ENCODE measurements around the gene DNAJC21.

Gene DNAJC21

GRCh38 chr5:34929134-34929719 lies at the start of gene DNAJC21:
TSS of gene DNAJC21 (plus strand) at chr5:34929559. CDS start at chr5:34929820, 261 bp downstream.
- in situ Hi-C loops (cut with MboI; ENCODE audit: low sequenced_read_pairs): no loop called here

DNA sequence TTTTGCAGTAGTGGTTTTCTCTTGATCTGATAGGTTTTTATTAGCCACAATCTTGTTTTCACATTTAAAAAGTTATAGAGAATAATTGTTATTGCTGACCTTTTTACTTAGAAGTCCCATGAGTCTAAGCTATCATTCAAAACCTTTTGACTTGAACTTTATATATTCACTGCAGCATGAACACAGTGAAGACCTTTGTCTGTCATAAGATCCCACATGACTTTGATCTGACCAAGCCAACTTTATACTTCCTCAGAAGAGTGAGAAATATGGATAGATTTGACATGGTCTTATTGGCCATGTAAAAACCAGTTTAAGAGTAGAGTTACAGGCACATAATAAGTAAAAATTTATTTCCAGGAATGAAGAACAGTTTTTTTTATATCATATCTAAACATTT lies 48.1 kb upstream of the DNAJC21 start:
- in situ Hi-C loops (cut with MboI; ENCODE audit: low sequenced_read_pairs): loop anchor here (25.0 kb wide), 1 partner anchor 394 kb away; no protein-coding TSS in a partner anchor

GRCh38 chr5:34886392-34887119 lies 42.8 kb upstream of the DNAJC21 start:
- in situ Hi-C loops (cut with MboI; ENCODE audit: low sequenced_read_pairs): loop anchor here (25.0 kb wide), 1 partner anchor 399 kb away; no protein-coding TSS in a partner anchor

DNA sequence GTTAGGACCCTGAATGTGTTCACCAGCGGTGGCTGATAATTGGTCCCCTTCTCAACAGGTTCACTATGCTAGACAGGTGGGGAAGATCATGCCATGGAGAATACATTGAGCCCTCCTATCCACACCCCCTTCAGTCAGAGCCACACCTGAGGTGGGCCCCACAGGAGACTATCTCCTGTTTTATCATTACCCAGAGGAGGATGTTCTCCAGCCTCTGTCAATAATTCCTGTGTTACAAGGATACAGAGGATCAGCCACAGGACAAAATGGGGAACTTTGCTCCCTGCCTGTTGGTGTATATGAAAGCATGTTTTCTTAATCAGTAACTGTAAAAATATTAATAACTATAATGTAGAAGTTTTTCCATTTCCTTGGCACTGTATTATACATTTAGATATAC lies 40.0 kb upstream of the DNAJC21 start:
- in situ Hi-C loops (cut with MboI; ENCODE audit: low sequenced_read_pairs): loop anchor here (25.0 kb wide), 1 partner anchor 402 kb away; no protein-coding TSS in a partner anchor

DNA sequence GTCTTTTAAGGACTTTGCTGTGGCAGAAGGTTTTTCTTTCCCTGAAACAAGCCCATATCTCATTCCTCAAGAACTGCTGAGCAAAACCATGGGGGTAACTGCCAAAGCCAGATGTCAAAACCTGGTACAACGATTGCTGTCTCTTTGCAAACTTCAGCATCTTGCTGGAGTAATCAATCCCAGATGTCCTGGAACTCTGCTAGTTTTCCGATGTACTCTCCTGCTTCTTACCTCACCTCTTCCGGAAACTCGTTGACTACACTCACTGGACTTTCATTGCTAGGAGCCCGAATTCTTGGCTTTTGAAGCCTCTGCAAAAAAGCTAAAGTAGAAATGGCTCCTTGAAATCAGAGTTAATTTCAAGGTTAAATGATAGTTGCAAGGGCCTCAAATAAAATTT lies 37.4 kb upstream of the DNAJC21 start:
- in situ Hi-C loops (cut with MboI; ENCODE audit: low sequenced_read_pairs): loop anchor here (25.0 kb wide), 1 partner anchor 405 kb away; no protein-coding TSS in a partner anchor

DNA sequence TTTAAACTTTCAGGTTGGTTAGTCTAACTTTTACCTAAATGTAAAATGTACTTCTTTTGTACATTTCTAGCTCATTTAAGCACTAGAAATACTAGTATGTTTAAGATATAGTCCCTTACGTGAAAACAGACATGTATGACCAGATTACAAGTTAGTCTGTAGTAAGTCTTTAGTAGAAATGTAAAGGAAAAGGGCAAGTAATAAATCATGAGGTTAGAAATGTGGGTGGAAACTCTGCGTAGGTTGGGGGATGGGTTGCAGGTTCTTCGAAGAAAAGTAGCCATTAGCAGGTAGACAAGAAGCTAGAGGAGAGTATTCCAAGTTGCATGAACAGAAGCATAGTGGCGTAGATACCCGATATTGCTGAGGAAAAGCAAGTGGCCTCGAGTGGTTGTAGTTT lies 36.9 kb upstream of the DNAJC21 start:
- in situ Hi-C loops (cut with MboI; ENCODE audit: low sequenced_read_pairs): loop anchor here (25.0 kb wide), 1 partner anchor 405 kb away; no protein-coding TSS in a partner anchor

- in situ Hi-C loops (cut with MboI; ENCODE audit: low sequenced_read_pairs): loop anchor here (25.0 kb wide), 1 partner anchor 407 kb away; no protein-coding TSS in a partner anchor
Measured at GRCh38 chr5:34894716-34895115, 34.6 kb upstream of the DNAJC21 start.

DNA sequence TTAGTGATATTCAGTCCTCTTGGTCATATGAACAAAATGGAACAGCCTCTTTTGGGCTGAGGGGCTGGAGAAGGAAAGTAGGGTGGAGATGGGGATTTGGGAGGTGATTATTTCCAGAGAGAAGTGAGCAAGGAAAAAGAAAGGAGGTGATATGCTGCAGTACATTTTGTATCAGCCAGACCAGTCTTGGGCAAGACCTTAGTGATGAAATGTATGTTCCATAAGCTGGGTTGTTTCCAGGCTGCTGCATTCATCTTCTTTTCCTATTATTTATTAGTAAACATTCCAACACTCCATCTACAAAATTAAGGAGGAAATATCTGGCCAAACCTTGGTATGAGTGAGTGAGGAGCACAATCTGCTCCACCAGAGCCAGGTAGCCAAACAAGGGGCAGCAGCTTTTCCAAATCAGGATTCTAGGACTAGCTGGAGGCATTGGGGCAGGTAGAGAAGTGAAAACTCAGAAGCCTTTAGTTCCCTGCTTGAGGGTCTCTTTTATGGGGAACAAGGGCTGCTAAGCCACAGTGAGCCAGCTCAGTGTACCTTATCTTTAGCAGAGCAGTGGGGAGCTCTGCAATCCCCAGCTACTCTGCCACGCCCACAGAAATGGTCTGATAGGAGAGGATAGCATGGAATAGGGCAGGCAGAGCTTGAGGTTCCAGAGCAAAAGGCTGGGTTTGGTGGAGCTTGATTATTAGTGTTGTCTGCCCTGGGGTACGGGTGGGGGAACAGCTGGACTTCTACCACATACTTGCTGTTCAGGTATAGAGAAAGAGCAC lies 33.5 kb upstream of the DNAJC21 start:
- in situ Hi-C loops (cut with MboI; ENCODE audit: low sequenced_read_pairs): loop anchor here (25.0 kb wide), 1 partner anchor 409 kb away; no protein-coding TSS in a partner anchor

GRCh38 chr5:34897646-34898045 lies 31.7 kb upstream of the DNAJC21 start:
- in situ Hi-C loops (cut with MboI; ENCODE audit: low sequenced_read_pairs): loop anchor here (25.0 kb wide), 1 partner anchor 410 kb away; no protein-coding TSS in a partner anchor

DNA sequence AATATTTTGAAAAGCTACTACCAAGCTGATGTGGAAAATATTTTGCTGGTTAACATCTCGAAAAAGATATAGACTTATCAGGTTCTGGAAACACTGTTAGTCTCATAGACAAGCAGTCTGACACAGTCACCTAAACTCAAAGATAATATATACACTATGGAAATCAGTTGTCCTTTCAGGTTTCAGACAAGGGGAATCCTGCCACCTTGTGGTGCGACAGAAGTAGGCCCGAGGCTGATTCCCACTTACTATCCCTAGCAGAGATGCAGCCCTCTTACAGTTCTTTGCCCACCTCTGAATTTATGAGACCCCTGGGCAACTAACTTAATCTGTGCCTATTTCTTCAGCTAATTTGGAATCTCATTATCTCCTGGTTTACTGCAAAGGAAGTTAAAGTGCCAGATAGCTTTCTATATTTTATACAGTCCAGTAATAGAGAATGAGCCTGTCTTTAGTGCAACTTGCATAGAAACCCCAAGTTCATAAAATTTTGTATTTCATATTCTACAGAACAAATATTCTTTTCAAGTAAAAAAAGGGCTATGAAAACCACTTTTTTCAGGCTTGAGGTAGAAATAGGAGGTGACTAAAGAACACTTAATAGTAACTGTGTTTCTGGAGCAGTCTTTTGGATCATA lies 31.0 kb upstream of the DNAJC21 start:
- in situ Hi-C loops (cut with MboI; ENCODE audit: low sequenced_read_pairs): loop anchor here (25.0 kb wide), 1 partner anchor 411 kb away; no protein-coding TSS in a partner anchor

GRCh38 chr5:34899066-34899465 lies 30.3 kb upstream of the DNAJC21 start:
- in situ Hi-C loops (cut with MboI; ENCODE audit: low sequenced_read_pairs): loop anchor here (25.0 kb wide), 1 partner anchor 412 kb away; no protein-coding TSS in a partner anchor

DNA sequence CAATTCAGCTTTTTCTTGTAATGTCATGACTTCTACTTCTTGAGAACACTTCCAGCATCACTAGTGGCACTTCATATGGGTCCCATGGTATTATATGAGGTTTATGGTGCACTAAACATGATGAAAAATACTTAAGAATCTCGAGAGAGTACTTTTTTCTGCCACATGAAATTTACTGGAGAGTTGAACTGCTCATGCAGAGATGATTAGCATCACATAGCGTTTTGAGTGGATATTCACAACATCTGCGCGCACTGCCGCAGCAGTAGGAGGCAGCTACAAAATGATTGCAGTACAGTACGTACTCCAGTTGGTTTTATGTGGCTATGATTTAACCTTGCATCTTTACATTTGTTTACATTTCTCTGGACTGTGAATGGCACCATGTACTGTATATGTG lies 28.7 kb upstream of the DNAJC21 start:
- in situ Hi-C loops (cut with MboI; ENCODE audit: low sequenced_read_pairs): no loop called here

GRCh38 chr5:34903260-34903659 lies 26.1 kb upstream of the DNAJC21 start:
- in situ Hi-C loops (cut with MboI; ENCODE audit: low sequenced_read_pairs): no loop called here

GRCh38 chr5:34905564-34905963 lies 23.8 kb upstream of the DNAJC21 start:
- in situ Hi-C loops (cut with MboI; ENCODE audit: low sequenced_read_pairs): no loop called here

- in situ Hi-C loops (cut with MboI; ENCODE audit: low sequenced_read_pairs): no loop called here
Measured at GRCh38 chr5:34913072-34913471, 16.3 kb upstream of the DNAJC21 start.

- in situ Hi-C loops (cut with MboI; ENCODE audit: low sequenced_read_pairs): no loop called here
Measured at GRCh38 chr5:34914671-34915138, 14.7 kb upstream of the DNAJC21 start.

GRCh38 chr5:34915139-34915855 lies 14.1 kb upstream of the DNAJC21 start, which contains the start of the genes BRIX1 and RAD1:
TSS of gene BRIX1 (plus strand) at chr5:34915711. CDS start at chr5:34915739, 28 bp downstream.
TSS of gene RAD1 (minus strand) at chr5:34915504. CDS start at chr5:34914892, 612 bp downstream.
- in situ Hi-C loops (cut with MboI; ENCODE audit: low sequenced_read_pairs): no loop called here

GRCh38 chr5:34915856-34916192 lies 13.5 kb upstream of the DNAJC21 start:
- in situ Hi-C loops (cut with MboI; ENCODE audit: low sequenced_read_pairs): no loop called here

GRCh38 chr5:34916518-34916917 lies 12.8 kb upstream of the DNAJC21 start:
- in situ Hi-C loops (cut with MboI; ENCODE audit: low sequenced_read_pairs): no loop called here

- in situ Hi-C loops (cut with MboI; ENCODE audit: low sequenced_read_pairs): no loop called here
Measured at GRCh38 chr5:34918025-34918424, 11.3 kb upstream of the DNAJC21 start.

Measured in HL-60/S4 treated with retinoic acid at 250 ng/mL for 4 days and 3 days (cell line).